Left colon (tissue), 2 donors: ENCODE measurements around the gene SPNS3. TPM values are rescaled to one million over a fixed set of nuclear protein-coding genes. Genes with fewer than 3 reads are reported as not detected.

ENCODE experiments used
- ATAC-seq: fragments of 200-7000 bp; cut with Tn5 transposase; one replicate; pipeline ENCODE4 v1.9.1; 2020; ENCODE audit warnings: mild to moderate bottlenecking, moderate library complexity
- DNase-seq, 2 donors: peaks; one replicate each; pipeline ENCODE4 v3.0.0-alpha.2; 2020
- intact Hi-C, 2 donors: fragments of 100-400 bp; cut with DNase I in 1 of 2; cut with micrococcal nuclease in 1 of 2; formaldehyde crosslinking; loops; one replicate each; pipeline versions ENCODE4 v1.11.2 to v1.14.0; 2022; cut with DNase I, micrococcal nuclease
- total RNA-seq, 2 donors: library from RNA; stranded (reverse); fragmentation: NEBNext Ultra II Directional; extraction: Animal tissue kit (Norgen Biotek cat#: 25700); gene quantifications; one replicate each; pipeline ENCODE4 v1.2.1, GENCODE V29; 2021
- donor health status: DM: no; HTN: no; CAD: no.
- donor health status: DM: yes; HTN: yes; CAD: no.

Gene SPNS3
- total RNA-seq, 2 donors from 2014 or later: 0.50 to 0.89 TPM

DNA sequence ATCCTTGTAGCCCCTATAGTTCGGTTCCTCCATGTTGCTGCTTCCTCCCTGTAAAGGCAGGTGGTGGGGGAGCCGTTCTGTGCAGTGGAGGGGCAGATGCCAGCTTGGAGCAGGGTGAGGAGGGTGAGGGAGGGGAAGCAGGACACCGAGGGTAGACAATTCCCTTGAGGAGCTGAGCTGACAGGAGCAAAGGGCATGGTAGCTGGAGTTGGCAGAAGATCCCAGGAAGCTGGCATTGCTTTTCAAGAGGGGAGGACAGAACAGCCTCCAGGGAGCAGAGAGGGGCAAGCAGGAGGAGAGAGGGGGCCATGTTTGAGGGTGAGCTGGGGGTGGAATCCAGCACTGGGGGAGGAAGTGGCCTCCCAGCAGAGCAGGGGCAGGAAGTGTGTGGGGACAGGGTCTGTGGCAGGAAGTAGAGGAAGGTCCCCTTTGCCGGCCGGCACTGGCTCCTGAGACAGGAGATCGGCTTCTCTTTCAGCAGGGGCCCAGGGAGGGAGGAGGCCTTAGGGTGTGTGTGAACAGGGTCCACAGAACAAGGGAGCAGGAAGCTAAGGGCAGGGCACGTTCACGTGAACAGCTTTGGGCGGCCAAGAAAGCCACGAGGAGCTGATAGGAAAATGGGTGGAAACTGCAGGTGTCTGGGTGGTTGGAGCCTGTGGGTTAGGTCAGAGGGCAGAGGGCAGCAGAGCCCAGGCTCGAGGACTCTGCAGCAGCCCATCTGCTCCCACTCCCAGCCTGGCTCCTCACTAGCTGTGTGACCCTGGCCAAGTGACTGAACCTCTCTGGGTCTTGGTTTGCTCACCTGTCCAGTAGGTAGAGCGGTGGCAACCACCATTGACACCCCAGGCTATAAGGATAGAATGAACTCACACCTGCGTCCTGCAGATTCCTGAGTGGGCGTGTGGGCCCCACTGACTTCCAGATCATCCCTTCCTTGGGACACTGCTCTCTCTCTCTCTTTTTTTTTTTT, 47.5 kb downstream of the SPNS3 start:
- intact Hi-C loops: no loop called here
- ATAC-seq: peak; percentile 64

DNA sequence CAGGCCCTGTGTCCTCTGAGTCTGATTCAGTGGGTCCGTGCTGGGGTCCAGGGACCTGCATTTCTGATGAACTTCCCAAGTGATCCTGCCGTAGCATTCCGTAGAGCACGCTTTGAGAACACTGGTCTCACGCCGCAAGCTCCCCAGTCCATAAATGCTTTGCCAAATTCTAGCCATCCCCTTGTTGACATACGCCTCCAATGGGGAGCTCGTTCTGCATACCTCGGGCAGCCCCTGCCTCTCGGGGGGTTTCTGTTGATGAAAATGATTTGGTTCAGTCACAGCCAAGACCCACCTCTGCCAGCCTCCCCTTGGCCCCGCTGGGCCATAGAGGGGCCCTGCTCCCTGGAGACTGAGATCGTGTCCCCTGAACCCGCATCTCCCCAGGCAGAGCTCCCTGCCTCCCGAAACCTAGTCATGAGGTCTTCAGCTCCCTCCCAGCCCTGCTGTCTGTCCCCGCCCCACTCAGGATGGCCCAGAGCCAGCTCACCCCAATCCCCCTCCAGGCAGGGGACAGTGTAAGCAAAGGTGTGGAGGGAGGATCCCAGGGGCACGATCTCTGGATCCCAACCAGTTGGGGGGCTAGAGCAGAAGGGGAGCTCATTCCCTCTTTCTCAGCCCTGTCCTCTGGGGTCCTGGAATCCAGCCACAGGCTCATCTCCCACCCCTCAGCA, 48.7 kb downstream of the SPNS3 start:
- ATAC-seq (no peak), DNase-seq (peak; percentile 44 to 64)
- intact Hi-C loops: no loop called here

More for the DNA sequence above, 47.5 kb downstream of the SPNS3 start:
- peak; percentile 80 to 90 for DNase-seq

- peak; percentile 58 to 85 for DNase-seq
Measured at GRCh38 chr17:4483012-4483840, 49.5 kb downstream of the SPNS3 start.

DNA sequence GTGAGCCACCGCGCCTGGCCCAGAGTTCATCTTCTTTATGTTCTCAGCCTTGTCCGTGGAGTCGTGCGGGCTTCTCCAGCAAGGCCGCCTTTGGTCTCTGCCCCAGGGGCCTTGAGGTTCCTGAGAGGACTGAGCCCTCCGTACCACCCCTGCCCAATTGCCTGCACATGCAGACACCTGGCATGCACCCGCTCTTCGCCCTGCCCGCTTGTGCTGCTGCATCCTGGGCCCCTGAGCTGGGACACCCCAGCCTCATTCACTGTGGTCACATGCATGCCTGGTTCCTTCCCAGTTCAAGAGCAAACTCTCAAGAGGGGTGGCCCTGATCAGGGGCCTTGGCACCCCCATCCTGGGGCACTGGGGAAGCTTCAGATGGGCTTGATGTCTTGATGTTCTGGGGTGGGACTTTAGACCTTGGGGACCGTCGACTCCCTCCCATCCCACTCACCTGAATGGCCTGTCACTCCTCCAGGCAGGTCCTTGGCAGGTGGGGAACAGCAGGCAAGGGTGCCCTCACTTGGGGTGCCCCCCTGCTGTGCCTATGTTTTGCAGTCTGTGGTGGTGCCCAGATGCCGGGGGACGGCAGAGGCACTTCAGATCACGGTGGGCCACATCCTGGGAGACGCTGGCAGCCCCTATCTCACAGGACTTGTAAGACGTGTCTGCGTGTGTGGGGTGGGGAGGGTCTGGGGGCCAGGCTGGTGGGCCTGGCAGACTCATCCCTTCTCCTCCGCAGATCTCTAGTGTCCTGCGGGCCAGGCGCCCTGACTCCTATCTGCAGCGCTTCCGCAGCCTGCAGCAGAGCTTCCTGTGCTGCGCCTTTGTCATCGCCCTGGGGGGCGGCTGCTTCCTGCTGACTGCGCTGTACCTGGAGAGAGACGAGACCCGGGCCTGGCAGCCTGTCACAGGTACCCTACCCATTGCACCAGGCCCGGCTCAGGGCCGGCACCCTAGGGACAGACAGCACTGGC, 52.2 kb downstream of the SPNS3 start:
- ATAC-seq: no peak
- intact Hi-C loops: no loop called here
- peak in 1 of 2 donors; percentile 37 for DNase-seq

More at GRCh38 chr17:4483012-4483840, 49.5 kb downstream of the SPNS3 start:
- intact Hi-C loops: no loop called here
- peak; percentile 63 for ATAC-seq

- intact Hi-C loops: no loop called here
- DNase-seq: no peak
- no peak for ATAC-seq
Measured at GRCh38 chr17:4487296-4487695, 53.6 kb downstream of the SPNS3 start.

DNA sequence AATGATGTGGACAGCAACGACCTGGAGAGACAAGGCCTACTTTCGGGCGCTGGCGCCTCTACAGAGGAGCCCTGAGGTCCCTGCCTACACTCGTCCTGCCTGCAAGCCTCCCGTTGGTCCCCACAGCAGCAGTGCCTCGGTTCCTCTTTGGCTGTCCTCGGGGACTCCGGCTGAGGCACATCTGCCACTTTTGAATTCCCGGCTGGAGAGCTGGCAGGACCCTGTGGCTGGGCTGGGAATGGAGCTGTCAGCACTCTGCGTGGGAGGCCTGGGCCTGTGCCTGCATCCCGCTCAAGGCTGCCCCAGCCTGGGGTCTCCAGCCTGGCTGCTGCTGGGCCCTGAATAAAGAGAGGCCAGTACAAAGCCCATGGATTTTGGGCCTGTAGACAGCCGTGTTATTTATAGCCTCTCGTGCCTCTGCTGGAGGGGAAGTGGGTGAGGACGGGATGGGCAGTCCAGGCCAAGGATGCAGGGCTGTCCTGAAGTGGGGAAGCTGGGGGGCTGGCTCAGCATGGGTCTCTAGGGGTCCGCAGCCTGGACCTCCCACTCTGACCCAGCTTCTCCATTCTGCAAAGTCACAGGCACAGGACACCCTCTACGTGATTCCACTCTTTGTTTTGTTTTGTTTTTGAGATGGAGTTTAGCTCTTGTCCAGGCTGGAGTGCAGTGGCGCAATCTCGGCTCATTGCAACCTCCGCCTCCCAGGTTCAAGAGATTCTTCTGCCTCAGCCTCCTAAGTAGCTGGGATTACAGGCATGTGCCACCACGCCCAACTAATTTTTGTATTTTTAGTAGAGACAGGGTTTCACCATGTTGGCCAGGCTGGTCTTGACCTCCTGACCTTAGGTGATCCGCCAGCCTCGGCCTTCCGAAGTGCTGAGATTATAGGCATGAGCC, 54.3 kb downstream of the SPNS3 start:
- DNase-seq (no peak), ATAC-seq (no peak)
- intact Hi-C loops: no loop called here

GRCh38 chr17:4488989-4489595, 55.4 kb downstream of the SPNS3 start:
- DNase-seq (no peak), ATAC-seq (no peak)
- intact Hi-C loops: no loop called here

- intact Hi-C loops: no loop called here
- ATAC-seq (no peak), DNase-seq (no peak)
Measured at GRCh38 chr17:4490109-4490591, 56.4 kb downstream of the SPNS3 start.

DNA sequence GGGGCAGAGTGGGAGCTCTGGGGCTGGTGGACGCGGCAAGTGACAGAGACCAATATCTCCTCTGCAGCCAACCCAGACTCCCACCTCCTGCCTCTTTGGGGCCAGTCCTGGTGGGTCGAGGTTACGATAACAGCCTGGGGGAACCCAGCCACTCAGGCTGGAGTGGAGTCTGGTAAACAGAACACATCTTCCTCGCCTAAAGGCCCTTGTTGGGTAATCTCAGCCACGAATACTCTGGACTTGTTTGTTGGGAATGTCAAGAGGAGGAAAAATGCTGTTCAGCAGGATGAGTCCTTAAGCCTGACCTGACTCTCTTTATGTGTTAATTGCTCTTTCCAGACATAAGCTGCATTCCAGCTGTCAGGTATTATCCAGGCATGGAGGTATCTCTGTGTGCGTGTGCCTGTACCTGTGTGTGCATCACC, 56.9 kb downstream of the SPNS3 start:
- intact Hi-C loops: no loop called here
- DNase-seq (no peak), ATAC-seq (no peak)

GRCh38 chr17:4492721-4493561, 59.2 kb downstream of the SPNS3 start:
- DNase-seq: peak; percentile 68 to 77
- ATAC-seq: peak; percentile 86
- intact Hi-C loops: no loop called here

DNA sequence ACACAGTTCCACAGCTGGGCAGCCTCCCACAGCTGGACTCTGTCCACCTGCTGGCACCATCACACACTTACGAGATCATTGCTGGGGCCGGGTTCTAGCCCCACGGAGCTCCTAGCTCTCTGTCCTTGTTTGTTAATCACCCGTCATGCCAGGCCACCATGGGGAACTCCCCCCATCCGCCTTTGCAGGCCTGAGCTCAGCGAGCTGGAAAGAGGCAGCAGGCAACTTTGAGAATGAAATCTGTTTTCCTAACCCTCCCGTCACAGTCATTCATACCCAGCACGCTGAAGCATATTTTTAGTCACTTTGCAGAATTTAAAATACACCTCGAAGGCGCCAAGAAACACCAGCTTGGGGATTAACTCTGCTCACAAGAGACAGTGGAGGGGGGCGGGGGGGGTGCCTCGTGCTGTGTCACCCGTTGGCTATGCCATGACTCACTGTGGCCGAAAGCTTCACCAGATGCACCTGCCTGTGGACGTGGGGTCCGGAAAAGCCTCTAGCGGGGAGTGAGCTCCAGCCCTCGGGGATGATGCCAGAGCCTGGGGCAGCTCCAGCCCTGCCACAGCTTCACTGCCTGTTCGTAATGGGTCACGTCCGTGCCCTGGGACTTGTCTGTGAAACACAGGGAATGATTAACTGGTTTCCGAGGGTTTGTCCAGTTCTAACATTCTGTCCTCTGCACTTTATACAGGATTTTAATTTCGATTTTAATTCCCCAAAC, 63.5 kb downstream of the SPNS3 start:
- no peak for DNase-seq
- intact Hi-C loops: no loop called here
- ATAC-seq: no peak

GRCh38 chr17:4498461-4499397, 65.0 kb downstream of the SPNS3 start, which contains the start of gene SPNS2:
TSS of gene SPNS2 (plus strand) at chr17:4498881. CDS start at chr17:4499048, 167 bp downstream.
- ATAC-seq: peak; percentile 88
- intact Hi-C loops: no loop called here
- peak in 1 of 2 donors; percentile 80 for DNase-seq

- DNase-seq (no peak), ATAC-seq (peak; percentile 29)
- intact Hi-C loops: no loop called here
Measured at GRCh38 chr17:4499431-4500190, 65.9 kb downstream of the SPNS3 start.
